Endothelial cell of umbilical vein (primary cell): Measurements from ENCODE around the gene TFB2M. TPM values are rescaled to one million over a fixed set of nuclear protein-coding genes. Genes with fewer than 3 reads are reported as not detected.

Experiments
- BruUV-seq: library from RNA; stranded (reverse); fragments of 400-500 nt; replicated peaks from 2 replicates; lab custom pipeline; 2021; lab: Mats Ljungman, UMichigan
- CTCF ChIA-PET: fragments of 300-600, 350-600 bp; sonication (Branson Sonifier 250); formaldehyde crosslinking; loops from one replicate; lab custom pipeline; 2021; ENCODE audit warnings: antibody characterized with exemption, inconsistent platforms; lab: Charles Lee
- POLR2A ChIA-PET: fragments of 300-600, 350-600 bp; sonication (Branson Sonifier 250); formaldehyde crosslinking; loops from one replicate; lab custom pipeline; 2021; ENCODE audit warnings: antibody characterized with exemption, inconsistent platforms; lab: Charles Lee
- DNase-seq: peaks from one replicate; pipeline ENCODE4 v3.0.0-alpha.2; 2011; ENCODE audit warnings: low read depth, low spot score
- FAIRE-seq: peaks from 2 replicates; lab custom pipeline; 2011; peaks lifted over from hg19 to GRCh38; lab: Jason Lieb, UNC
- H2AFZ ChIP-seq: 2 replicates; pipeline ENCODE4 v1.6.0; 2012; ENCODE audit warnings: low read depth, low read length, control low read depth, inconsistent platforms
- H3K27ac ChIP-seq: 2 replicates; pipeline ENCODE4 v1.5.1; 2011; ENCODE audit warnings: low read depth, mild to moderate bottlenecking, control low read depth, low read length, moderate library complexity; ENCODE audit not compliant: insufficient read depth
- H3K27me3 ChIP-seq, 2 experiments: 2 replicates each; pipeline versions ENCODE4 v1.6.0 to v1.6.1; 2011; ENCODE audit warnings: low read length in 2 of 2, mixed read lengths in 1 of 2; ENCODE audit not compliant: control insufficient read depth in 2 of 2, insufficient read depth in 2 of 2
- H3K36me3 ChIP-seq, 2 experiments: 2 replicates in 1 of 2; 3 replicates in 1 of 2; pipeline ENCODE4 v1.5.1; 2011; ENCODE audit warnings: low read length in 2 of 2, mild to moderate bottlenecking in 1 of 2, moderate library complexity in 1 of 2; ENCODE audit not compliant: control insufficient read depth in 2 of 2, insufficient read depth in 2 of 2; ENCODE audit errors: extremely low read depth in 1 of 2
- H3K4me1 ChIP-seq: 3 replicates; pipeline ENCODE4 v1.5.1; 2011; ENCODE audit warnings: mild to moderate bottlenecking, low read length; ENCODE audit not compliant: control insufficient read depth, insufficient read depth; ENCODE audit errors: extremely low read depth
- H3K4me2 ChIP-seq: 2 replicates; pipeline ENCODE4 v1.6.1; 2011; ENCODE audit warnings: low read length, control low read depth, mixed read lengths; ENCODE audit not compliant: insufficient read depth
- H3K4me3 ChIP-seq, 3 experiments: fragments of 200-600 bp in 1 of 3; sonication (generic), shearing (Covaris generic) in 1 of 3; replicated peaks in 1 of 3; 2 replicates each; pipeline ENCODE4 v1.5.1; 2011 to 2016; ENCODE audit warnings: control low read depth in 3 of 3, low read length in 3 of 3, mild to moderate bottlenecking in 2 of 3, inconsistent platforms in 1 of 3, low read depth in 1 of 3, moderate library complexity in 1 of 3; ENCODE audit not compliant: insufficient read depth in 1 of 3
- H3K79me2 ChIP-seq: 2 replicates; pipeline ENCODE4 v1.6.0; 2012; ENCODE audit warnings: low read length, inconsistent platforms; ENCODE audit not compliant: control insufficient read depth, insufficient read depth
- H3K9ac ChIP-seq: replicated peaks from 2 replicates; pipeline ENCODE3; 2011; ENCODE audit warnings: low read length, control low read depth; ENCODE audit not compliant: insufficient read depth; ENCODE audit errors: extremely low read depth
- H3K9me1 ChIP-seq: replicated peaks from 3 replicates; pipeline ENCODE4 v1.6.0; 2011; ENCODE audit warnings: mild to moderate bottlenecking, low read length; ENCODE audit not compliant: control insufficient read depth, insufficient read depth; ENCODE audit errors: extremely low read depth
- H3K9me3 ChIP-seq: replicated peaks from 2 replicates; pipeline ENCODE4 v1.5.1; 2012; ENCODE audit warnings: low read length, inconsistent platforms; ENCODE audit not compliant: control insufficient read depth, insufficient read depth
- H4K20me1 ChIP-seq: replicated peaks from 2 replicates; pipeline ENCODE3; 2011; ENCODE audit warnings: mild to moderate bottlenecking, low read length; ENCODE audit not compliant: control insufficient read depth, insufficient read depth; ENCODE audit errors: extremely low read depth
- CTCF ChIP-seq, 2 donors: IDR thresholded peaks; 1 replicate in 1 of 2; 2 replicates in 1 of 2; pipeline ENCODE4 v1.5.1; 2011; ENCODE audit warnings: low read length in 2 of 2, mild to moderate bottlenecking in 2 of 2, moderate library complexity in 2 of 2, control low read depth in 1 of 2, inconsistent platforms in 1 of 2, low read depth in 1 of 2; ENCODE audit not compliant: insufficient read depth in 1 of 2; ENCODE audit errors: extremely low read depth in 1 of 2
- EZH2 ChIP-seq: IDR thresholded peaks from 2 replicates; pipeline ENCODE4 v1.6.1; 2012; ENCODE audit warnings: borderline replicate concordance, low read depth, mild to moderate bottlenecking, moderate library complexity, low read length, inconsistent platforms; ENCODE audit not compliant: severe bottlenecking
- FOS ChIP-seq: IDR thresholded peaks from 2 replicates; pipeline ENCODE4 v1.6.1; 2011; ENCODE audit warnings: mild to moderate bottlenecking, low read length, moderate library complexity, borderline replicate concordance; ENCODE audit not compliant: insufficient read depth
- GATA2 ChIP-seq: IDR thresholded peaks from 2 replicates; pipeline ENCODE4 v1.7.0; 2011; ENCODE audit warnings: low read depth, mild to moderate bottlenecking, moderate library complexity, mixed read lengths, low read length; ENCODE audit not compliant: insufficient read length, insufficient read depth
- JUN ChIP-seq: IDR thresholded peaks from 2 replicates; pipeline ENCODE4 v1.6.1; 2011; ENCODE audit warnings: borderline replicate concordance, low read depth; ENCODE audit not compliant: insufficient read length, insufficient read depth
- MAX ChIP-seq: IDR thresholded peaks from 2 replicates; pipeline ENCODE4 v1.6.1; 2011; ENCODE audit not compliant: insufficient read depth, insufficient read length
- MYC ChIP-seq: IDR thresholded peaks from one replicate; pipeline ENCODE4 v1.6.1; 2011; ENCODE audit warnings: mild to moderate bottlenecking, low read depth, low read length
- POLR2A ChIP-seq: IDR thresholded peaks from 2 replicates; pipeline ENCODE4 v1.6.1; 2012; ENCODE audit warnings: low read depth, mild to moderate bottlenecking, control low read depth, low read length
- POLR2AphosphoS5 ChIP-seq: IDR thresholded peaks from 2 replicates; pipeline ENCODE4 v1.6.1; 2012; ENCODE audit warnings: low read depth, mild to moderate bottlenecking, control low read depth, low read length, moderate library complexity; ENCODE audit not compliant: insufficient read depth
- dilution Hi-C: fragments of 300-500 bp; cut with MboI; formaldehyde crosslinking; loops from one replicate; pipeline ENCODE4 v1.15.0; 2019; ENCODE audit warnings: low sequenced_read_pairs; ENCODE audit not compliant: extremely low pct_ligation_motif_present
- intact Hi-C: fragments of 100-400 bp; cut with micrococcal nuclease; formaldehyde crosslinking; loops from one replicate; pipeline ENCODE4 v1.10.0; 2022
- polyA plus RNA-seq, 4 experiments: library from polyadenylated mRNA; depleted of rRNA in 3 of 4; stranded (reverse) in 3 of 4; unstranded in 1 of 4; fragments of >200 nt; gene quantifications; 2 replicates each; pipeline versions ENCODE4 v1.2.1 to v1.2.3, GENCODE V29; 2011 to 2012; ENCODE audit warnings: missing spikeins in 1 of 4
- total RNA-seq: library from RNA; stranded (reverse); gene quantifications from 2 replicates; pipeline ENCODE4 v1.2.3, GENCODE V29; 2021

Gene TFB2M
- total and polyA plus RNA-seq, 2 donors (not counting 3 experiments of a cell fraction or from before 2014, with no cell fraction given): 8.4 to 14.8 TPM

DNA sequence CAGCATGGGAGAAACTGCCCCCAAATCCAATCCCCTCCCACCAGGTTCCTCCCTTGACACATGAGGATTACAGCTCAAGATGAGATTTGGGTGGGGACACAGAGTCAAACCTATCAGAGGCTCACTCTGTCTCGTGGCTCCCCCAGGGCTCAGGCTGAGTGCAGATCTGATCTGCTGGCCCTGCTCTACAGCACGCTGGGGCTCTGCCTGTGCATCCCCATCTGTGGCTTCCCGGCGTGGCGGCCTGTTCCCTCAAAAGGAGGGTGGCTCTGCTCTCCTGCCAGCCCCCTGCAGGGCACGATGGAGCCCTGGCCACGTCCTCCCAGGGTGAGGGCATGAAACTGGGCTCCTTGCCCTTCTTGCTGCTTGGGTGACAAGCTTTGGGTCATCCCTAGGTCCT lies 39.1 kb downstream of the TFB2M start:
- H3K79me2 ChIP-seq: no peaks in the 10 kb centered on the region
- H3K9me1 ChIP-seq: no peaks in the 10 kb centered on the region
- no peak overlapping the region for H3K4me2 ChIP-seq
- ChIA-PET POLR2A (no interaction called here), CTCF (no interaction called here)
- no peak overlapping the region for H2AFZ ChIP-seq
- BruUV-seq: no TSS peak
- FAIRE-seq (no peak), DNase-seq (no peak)
- TF ChIP-seq MYC (no peak), FOS (no peak), CTCF (IDR thresholded peaks at IDR 0.05; ENCODE audit: extremely low read depth in 1 of 2, insufficient read depth in 1 of 2, low read depth in 1 of 2, low read length in 2 of 2) (no peak), JUN (no peak), POLR2A (no peak), MAX (no peak), EZH2 (no peak), POLR2AphosphoS5 (no peak), GATA2 (no peak)
- H3K9ac ChIP-seq: no peak overlapping the region
- no peaks in the 10 kb centered on the region for H3K4me1 ChIP-seq
- H3K9me3 ChIP-seq: no peaks in the 10 kb centered on the region
- H3K36me3 ChIP-seq: no peaks in the 10 kb centered on the region
- intact Hi-C loops: no loop called here
- H3K4me3 ChIP-seq: no peak overlapping the region
- H3K27me3 ChIP-seq: peaks cover 0 to 2% of the 10 kb centered on the region in 2 experiments
- dilution Hi-C loops: no loop called here
- H3K27ac ChIP-seq: no peak overlapping the region
- no peaks in the 10 kb centered on the region for H4K20me1 ChIP-seq
